Measurements from ENCODE around the gene C8G. TPM values are rescaled to one million over a fixed set of nuclear protein-coding genes. Genes with fewer than 3 reads are reported as not detected.
A peak's percentile ranks its signal among the peaks of the same experiment; 100 is the strongest.

The C8G gene
- total and polyA plus RNA-seq, 8 donors: 2.3 to 5.5 TPM; not detected in 6

- H3K27ac ChIP-seq: peak overlapping the region in 4 of 5 donors; percentile 9 to 51 (median 26)
- H3K27me3 ChIP-seq: peaks cover 12 to 67% (median 29%) of the 10 kb centered on the region in 3 donors
- H3K4me3 ChIP-seq: no peak overlapping the region
- no peaks in the 10 kb centered on the region for H3K36me3 ChIP-seq
- TF ChIP-seq POLR2AphosphoS5 (IDR thresholded peaks at IDR 0.05) (no peak), POLR2A (IDR thresholded peaks at IDR 0.05) (no peak), EP300 (IDR thresholded peaks at IDR 0.05) (no peak)
- TF ChIP-seq, protein P1, sequence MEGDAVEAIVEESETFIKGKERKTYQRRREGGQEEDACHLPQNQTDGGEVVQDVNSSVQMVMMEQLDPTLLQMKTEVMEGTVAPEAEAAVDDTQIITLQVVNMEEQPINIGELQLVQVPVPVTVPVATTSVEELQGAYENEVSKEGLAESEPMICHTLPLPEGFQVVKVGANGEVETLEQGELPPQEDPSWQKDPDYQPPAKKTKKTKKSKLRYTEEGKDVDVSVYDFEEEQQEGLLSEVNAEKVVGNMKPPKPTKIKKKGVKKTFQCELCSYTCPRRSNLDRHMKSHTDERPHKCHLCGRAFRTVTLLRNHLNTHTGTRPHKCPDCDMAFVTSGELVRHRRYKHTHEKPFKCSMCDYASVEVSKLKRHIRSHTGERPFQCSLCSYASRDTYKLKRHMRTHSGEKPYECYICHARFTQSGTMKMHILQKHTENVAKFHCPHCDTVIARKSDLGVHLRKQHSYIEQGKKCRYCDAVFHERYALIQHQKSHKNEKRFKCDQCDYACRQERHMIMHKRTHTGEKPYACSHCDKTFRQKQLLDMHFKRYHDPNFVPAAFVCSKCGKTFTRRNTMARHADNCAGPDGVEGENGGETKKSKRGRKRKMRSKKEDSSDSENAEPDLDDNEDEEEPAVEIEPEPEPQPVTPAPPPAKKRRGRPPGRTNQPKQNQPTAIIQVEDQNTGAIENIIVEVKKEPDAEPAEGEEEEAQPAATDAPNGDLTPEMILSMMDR (IDR thresholded peaks at IDR 0.05): no peak
- WGBS, 5 donors: 86 to 91% (median 90%) methylated on average over 11 to 16 of the region's 16 CpGs
- intact Hi-C loops (cut with DNase I; ENCODE audit: low total_unique reads): no loop called here
- DNase-seq: no peak
- no peaks in the 10 kb centered on the region for H3K9me3 ChIP-seq
- peaks cover 15 to 38% (median 34%) of the 10 kb centered on the region in 4 donors for H3K4me1 ChIP-seq
Observed at GRCh38 chr9:136980669-136981478, 35.8 kb downstream of the C8G start.

GRCh38 chr9:136981588-136982231 lies 36.7 kb downstream of the C8G start:
- Histone ChIP-seq H3K4me3 (no peak overlapping the region), H3K36me3 (no peaks in the 10 kb centered on the region), H3K4me1 (peaks cover 15 to 30% (median 30%) of the 10 kb centered on the region in 4 donors), H3K27ac (peak overlapping the region in 4 of 5 donors; percentile 7 to 51 (median 14)), H3K27me3 (peaks cover 12 to 69% (median 34%) of the 10 kb centered on the region in 3 donors), H3K9me3 (no peaks in the 10 kb centered on the region)
- TF ChIP-seq, protein P1 (IDR thresholded peaks at IDR 0.05): no peak
- TF ChIP-seq EP300 (IDR thresholded peaks at IDR 0.05): no peak
- TF ChIP-seq POLR2AphosphoS5 (IDR thresholded peaks at IDR 0.05): no peak
- TF ChIP-seq POLR2A (IDR thresholded peaks at IDR 0.05): no peak
- intact Hi-C loops (cut with DNase I; ENCODE audit: low total_unique reads): no loop called here
- no peak for DNase-seq
- whole genome bisulfite sequencing, 5 donors: 67 to 84% (median 70%) methylated on average over 13 to 17 of the region's 17 CpGs

DNA sequence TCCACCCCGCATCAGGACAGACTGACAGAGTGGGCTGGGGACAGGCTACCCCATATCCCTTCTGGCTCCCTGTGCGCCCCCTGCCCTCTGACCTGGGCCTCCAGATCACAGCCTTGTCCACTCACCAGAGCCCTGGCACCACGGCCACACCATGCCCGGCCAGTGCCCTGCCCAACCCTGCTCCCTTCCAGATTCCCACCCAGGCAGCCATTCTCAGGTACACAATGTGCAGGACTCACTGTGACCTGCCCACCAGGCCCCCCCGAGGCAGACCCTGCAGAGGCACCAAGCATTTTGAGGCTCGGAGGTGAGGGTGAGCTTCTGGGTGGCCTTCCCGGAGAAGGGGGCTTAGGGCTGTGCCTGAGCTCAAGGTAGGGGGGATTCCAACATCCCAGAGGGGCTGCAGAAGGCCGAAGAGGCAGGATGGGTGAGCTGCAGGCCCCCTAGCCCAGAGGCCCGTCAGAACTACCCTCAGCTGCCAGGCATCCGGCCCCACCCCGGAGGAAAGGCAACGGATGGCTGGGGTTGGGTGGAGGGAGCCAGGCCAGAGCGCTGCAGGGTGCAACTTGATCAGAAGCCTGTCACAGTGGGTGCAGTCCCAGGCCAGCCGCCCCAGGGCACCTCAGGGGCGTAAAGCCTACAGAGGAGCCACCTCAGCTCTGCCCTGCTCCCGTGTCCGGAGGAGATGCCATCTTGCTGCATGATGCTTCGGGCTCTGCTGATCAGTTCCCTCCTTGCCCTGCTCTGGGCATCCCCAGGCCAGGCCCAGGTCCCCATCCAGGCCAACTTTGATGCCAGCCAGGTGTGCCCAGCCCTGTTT lies 37.4 kb downstream of the C8G start, which contains the start of gene LCNL1:
Gene LCNL1, plus strand, starts transcription at position 762 of the 820 bp plus-strand sequence. CDS start 594 bp downstream, outside the sequence.
- Histone ChIP-seq H3K9me3 (no peaks in the 10 kb centered on the region), H3K4me3 (no peak within 1 kb of the TSS), H3K4me1 (peaks cover 13 to 30% (median 24%) of the 10 kb centered on the region in 4 donors), H3K27me3 (peaks cover 12 to 75% (median 34%) of the 10 kb centered on the region in 3 donors), H3K36me3 (no peaks in the 10 kb centered on the region), H3K27ac (peak within 1 kb of the TSS in 2 of 5 donors; percentile 7 to 51)
- TF ChIP-seq POLR2AphosphoS5 (IDR thresholded peaks at IDR 0.05) (no peak), EP300 (IDR thresholded peaks at IDR 0.05) (no peak), POLR2A (IDR thresholded peaks at IDR 0.05) (no peak)
- TF ChIP-seq, protein P1 (IDR thresholded peaks at IDR 0.05): no peak
- 71 to 78% (median 75%) methylated on average over 17 to 18 of the region's 18 CpGs for whole genome bisulfite sequencing, 5 donors
- intact Hi-C loops (cut with DNase I; ENCODE audit: low total_unique reads): no loop called here
- no peak for DNase-seq

DNA sequence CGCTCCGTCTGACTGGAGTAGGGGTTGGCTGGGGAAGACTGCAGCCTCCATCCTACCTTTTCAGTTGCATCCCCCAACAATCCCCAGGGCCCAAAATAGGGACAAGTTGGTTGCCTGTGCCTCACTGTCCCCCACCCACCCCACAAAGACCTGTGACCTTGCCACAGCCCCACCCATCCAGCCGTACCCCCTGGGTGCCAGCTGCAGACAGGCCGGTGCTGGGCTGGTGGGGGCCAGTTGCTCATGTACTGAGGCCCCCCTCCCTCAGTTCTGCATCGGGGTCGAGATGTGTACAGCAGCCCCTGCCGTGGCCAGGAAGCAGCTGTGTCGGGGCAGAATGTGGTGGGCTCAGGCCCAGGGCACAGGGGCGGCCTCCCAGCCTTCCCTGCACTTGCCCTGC lies 38.1 kb downstream of the C8G start:
- 80 to 89% (median 81%) methylated on average over 7 to 9 of the region's 9 CpGs for WGBS, 5 donors
- TF ChIP-seq, protein P1 (IDR thresholded peaks at IDR 0.05): no peak
- no peak for TF ChIP-seq EP300 (IDR thresholded peaks at IDR 0.05)
- no peak for TF ChIP-seq POLR2A (IDR thresholded peaks at IDR 0.05)
- no peak for TF ChIP-seq POLR2AphosphoS5 (IDR thresholded peaks at IDR 0.05)
- intact Hi-C loops (cut with DNase I; ENCODE audit: low total_unique reads): no loop called here
- DNase-seq: no peak
- Histone ChIP-seq H3K4me1 (peaks cover 6 to 23% (median 17%) of the 10 kb centered on the region in 4 donors), H3K27me3 (peaks cover 12 to 72% (median 28%) of the 10 kb centered on the region in 3 donors), H3K4me3 (no peak overlapping the region), H3K9me3 (no peaks in the 10 kb centered on the region), H3K36me3 (no peaks in the 10 kb centered on the region), H3K27ac (no peak overlapping the region)
